Measurements from ENCODE around the gene ZNF169. TPM values are rescaled to one million over a fixed set of nuclear protein-coding genes. Genes with fewer than 3 reads are reported as not detected.

Gene ZNF169
- total RNA-seq = 10 to 100 TPM; 13.5 to 51.8 (median 29.7) TPM

- H3K4me3 ChIP-seq = peak within 1 kb of the TSS; percentile 83 to 94 (median 89)
- TF ChIP-seq CTCF (IDR thresholded peaks at IDR 0.05) (peak in 2 of 6 experiments; percentile 6 to 9), POLR2A (IDR thresholded peaks at IDR 0.05) (peak; percentile 38 to 53)
These were observed at the start of gene ZNF169 for GRCh38 chr9:94259077-94259862. TSS of gene ZNF169 (plus strand) at chr9:94259298. CDS start at chr9:94278813, 19,515 bp downstream.

GRCh38 chr9:94210616-94211603 lies 48.2 kb upstream of the ZNF169 start:
- no peak for DNase-seq
- H3K4me1 ChIP-seq = peaks cover 0 to 4% (median 0%) of the 10 kb centered on the region in 4 donors
- no peak for TF ChIP-seq POLR2A (IDR thresholded peaks at IDR 0.05)
- TF ChIP-seq CTCF (IDR thresholded peaks at IDR 0.05) = no peak

More at GRCh38 chr9:94259077-94259862, at the start of gene ZNF169:
- H3K4me1 ChIP-seq = peaks cover 0 to 9% (median 4%) of the 10 kb centered on the region in 4 donors
- no peaks in the 10 kb centered on the region for H3K36me3 ChIP-seq
- no peaks in the 10 kb centered on the region for H3K9me3 ChIP-seq
- no peaks in the 10 kb centered on the region for H3K27me3 ChIP-seq
- H3K27ac ChIP-seq = peak within 1 kb of the TSS; percentile 54 to 79 (median 67)
- DNase-seq = peak; percentile 91 to 97 (median 92)

GRCh38 chr9:94212091-94212490 lies 47.0 kb upstream of the ZNF169 start:
- H3K27me3 ChIP-seq = no peaks in the 10 kb centered on the region
- TF ChIP-seq POLR2A (IDR thresholded peaks at IDR 0.05) = no peak
- TF ChIP-seq CTCF (IDR thresholded peaks at IDR 0.05) = no peak
- H3K27ac ChIP-seq = no peak overlapping the region
- no peak for DNase-seq
- no peaks in the 10 kb centered on the region for H3K9me3 ChIP-seq
- H3K4me3 ChIP-seq = no peak overlapping the region
- peaks cover 0 to 4% (median 0%) of the 10 kb centered on the region in 4 donors for H3K4me1 ChIP-seq
- H3K36me3 ChIP-seq = no peaks in the 10 kb centered on the region

More at GRCh38 chr9:94210616-94211603, 48.2 kb upstream of the ZNF169 start:
- H3K4me3 ChIP-seq = no peak overlapping the region
- H3K27me3 ChIP-seq = no peaks in the 10 kb centered on the region
- H3K9me3 ChIP-seq = no peaks in the 10 kb centered on the region
- no peak overlapping the region for H3K27ac ChIP-seq
- H3K36me3 ChIP-seq = no peaks in the 10 kb centered on the region

GRCh38 chr9:94212531-94212930 lies 46.6 kb upstream of the ZNF169 start:
- H3K36me3 ChIP-seq = no peaks in the 10 kb centered on the region
- TF ChIP-seq POLR2A (IDR thresholded peaks at IDR 0.05) = no peak
- TF ChIP-seq CTCF (IDR thresholded peaks at IDR 0.05) = no peak
- H3K27me3 ChIP-seq = no peaks in the 10 kb centered on the region
- H3K4me1 ChIP-seq = peaks cover 0 to 4% (median 0%) of the 10 kb centered on the region in 4 donors
- no peak overlapping the region for H3K27ac ChIP-seq
- no peak overlapping the region for H3K4me3 ChIP-seq
- H3K9me3 ChIP-seq = no peaks in the 10 kb centered on the region
- no peak for DNase-seq

- peak; percentile 64 to 88 (median 69) for DNase-seq
- H3K27ac ChIP-seq = no peak overlapping the region
- peaks cover 0 to 4% (median 0%) of the 10 kb centered on the region in 4 donors for H3K4me1 ChIP-seq
- H3K27me3 ChIP-seq = no peaks in the 10 kb centered on the region
- no peak overlapping the region for H3K4me3 ChIP-seq
- H3K36me3 ChIP-seq = no peaks in the 10 kb centered on the region
- no peaks in the 10 kb centered on the region for H3K9me3 ChIP-seq
- peak; percentile 61 to 93 (median 90) for TF ChIP-seq CTCF (IDR thresholded peaks at IDR 0.05)
- no peak for TF ChIP-seq POLR2A (IDR thresholded peaks at IDR 0.05)
These were observed 45.5 kb upstream of the ZNF169 start for GRCh38 chr9:94213511-94214124.

Measured in Peyer's patch (tissue), 4 donors.